Measurements from ENCODE around the gene DNPH1. TPM values are rescaled to one million over a fixed set of nuclear protein-coding genes. Genes with fewer than 3 reads are reported as not detected.

Gene DNPH1
- total and polyA plus RNA-seq, 9 of the 15 experiments (the other 6 are each of a cell fraction or from before 2014, with no cell fraction given), result 7.3 to 300 (median 68.7) TPM

- TF ChIP-seq CBX8 (IDR thresholded peaks at IDR 0.05; ENCODE audit: borderline replicate concordance, extremely low read depth, low read depth, low read length, poor library complexity, severe bottlenecking) (no peak), GABPA (tag; conservative IDR thresholded peaks at IDR 0.05; ENCODE audit: low read depth) (no peak), FOXK2 (conservative IDR thresholded peaks at IDR 0.05 in 1 of 2, IDR thresholded peaks at IDR 0.05 in 1 of 2; ENCODE audit: low read depth in 2 of 2) (no peak), NCOA2 (IDR thresholded peaks at IDR 0.05; ENCODE audit: partially characterized antibody in 2 of 2) (no peak), HMG20B (CRISPR knock-in tag; IDR thresholded peaks at IDR 0.05) (no peak), PATZ1 (CRISPR knock-in tag; IDR thresholded peaks at IDR 0.05; ENCODE audit: borderline replicate concordance) (no peak), ZNF133 (CRISPR knock-in tag; IDR thresholded peaks at IDR 0.05) (no peak), ZNF140 (CRISPR knock-in tag; IDR thresholded peaks at IDR 0.05) (no peak), POLR2A (conservative IDR thresholded peaks at IDR 0.05) (no peak), ZNF592 (IDR thresholded peaks at IDR 0.05) (no peak), SMARCA5 (IDR thresholded peaks at IDR 0.05) (peak; percentile 94), SAFB2 (IDR thresholded peaks at IDR 0.05; ENCODE audit: borderline replicate concordance, low read depth, low read length, severe bottlenecking) (no peak), CCAR2 (IDR thresholded peaks at IDR 0.05; ENCODE audit: low read depth, low read length) (no peak), L3MBTL2 (IDR thresholded peaks at IDR 0.05) (peak; percentile 78), PTBP1 (IDR thresholded peaks at IDR 0.05; ENCODE audit: low read depth, low read length) (peak; percentile 89; the same call in 1 of the 2 replicates), CXXC5 (CRISPR knock-in tag; IDR thresholded peaks at IDR 0.05) (peak; percentile 21; the same call in 1 of the 2 replicates), ZNF79 (CRISPR knock-in tag; IDR thresholded peaks at IDR 0.05; ENCODE audit: low read depth) (no peak)
- TF ChIP-seq, protein P1, sequence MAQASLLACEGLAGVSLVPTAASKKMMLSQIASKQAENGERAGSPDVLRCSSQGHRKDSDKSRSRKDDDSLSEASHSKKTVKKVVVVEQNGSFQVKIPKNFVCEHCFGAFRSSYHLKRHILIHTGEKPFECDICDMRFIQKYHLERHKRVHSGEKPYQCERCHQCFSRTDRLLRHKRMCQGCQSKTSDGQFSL (CRISPR knock-in tag; IDR thresholded peaks at IDR 0.05), result 0 out of 2 replicates have a peak, but pooled peaks have one; percentile 55
- TF ChIP-seq, protein P1 (tag; IDR thresholded peaks at IDR 0.05), result 0 out of 4 replicates have a peak, but pooled peaks of 1 of the 2 experiments have one; percentile 37
- TF ChIP-seq, protein P2, sequence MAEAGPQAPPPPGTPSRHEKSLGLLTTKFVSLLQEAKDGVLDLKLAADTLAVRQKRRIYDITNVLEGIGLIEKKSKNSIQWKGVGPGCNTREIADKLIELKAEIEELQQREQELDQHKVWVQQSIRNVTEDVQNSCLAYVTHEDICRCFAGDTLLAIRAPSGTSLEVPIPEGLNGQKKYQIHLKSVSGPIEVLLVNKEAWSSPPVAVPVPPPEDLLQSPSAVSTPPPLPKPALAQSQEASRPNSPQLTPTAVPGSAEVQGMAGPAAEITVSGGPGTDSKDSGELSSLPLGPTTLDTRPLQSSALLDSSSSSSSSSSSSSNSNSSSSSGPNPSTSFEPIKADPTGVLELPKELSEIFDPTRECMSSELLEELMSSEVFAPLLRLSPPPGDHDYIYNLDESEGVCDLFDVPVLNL (CRISPR knock-in tag; IDR thresholded peaks at IDR 0.05; ENCODE audit: low read depth), result no peak
These were observed 40.2 kb upstream of the DNPH1 start (continued) for GRCh38 chr6:43269273-43270007.
